Rectal smooth muscle tissue (tissue), 1 donor: ENCODE results near the gene ZNF711.
"Not testable (repeated sequence)": the region's sequence is repeated elsewhere in the genome, so short reads cannot be mapped to it uniquely, and the experiment has no call there.

Experiments
- H3K27ac ChIP-seq: one replicate; pipeline ENCODE4 v1.7.0; 2013; ENCODE audit warnings: low read depth, low read length, inconsistent platforms
- H3K27me3 ChIP-seq: one replicate; pipeline ENCODE4 v1.7.0; 2013; ENCODE audit warnings: low read length; ENCODE audit not compliant: control insufficient read depth, insufficient read depth
- H3K36me3 ChIP-seq: one replicate; pipeline ENCODE4 v1.7.0; 2013; ENCODE audit warnings: low read length; ENCODE audit not compliant: control insufficient read depth, insufficient read depth
- H3K4me1 ChIP-seq: one replicate; pipeline ENCODE4 v1.7.0; 2013; ENCODE audit warnings: low read length; ENCODE audit not compliant: control insufficient read depth, insufficient read depth
- H3K4me3 ChIP-seq: one replicate; pipeline ENCODE4 v1.7.0; 2013; ENCODE audit warnings: low read length
- H3K9ac ChIP-seq: one replicate; pipeline ENCODE4 v1.7.0; 2013; ENCODE audit warnings: low read length

The ZNF711 gene

GRCh38 chrX:85243761-85244449 lies at the start of gene ZNF711, which contains the start of gene SATL1:
ZNF711 (plus strand) TSS chrX:85243991; CDS start chrX:85247573, 3,582 bp downstream.
SATL1 (minus strand) TSS chrX:85243779; CDS start chrX:85108968, 134,811 bp downstream.
- Histone ChIP-seq H3K27me3 (no peaks in the 10 kb centered on the region), H3K4me1 (no peaks in the 10 kb centered on the region), H3K9ac (no peak within 1 kb of the TSS), H3K4me3 (peak within 1 kb of the TSS; percentile 66), H3K36me3 (no peaks in the 10 kb centered on the region), H3K27ac (no peak within 1 kb of the TSS)

DNA sequence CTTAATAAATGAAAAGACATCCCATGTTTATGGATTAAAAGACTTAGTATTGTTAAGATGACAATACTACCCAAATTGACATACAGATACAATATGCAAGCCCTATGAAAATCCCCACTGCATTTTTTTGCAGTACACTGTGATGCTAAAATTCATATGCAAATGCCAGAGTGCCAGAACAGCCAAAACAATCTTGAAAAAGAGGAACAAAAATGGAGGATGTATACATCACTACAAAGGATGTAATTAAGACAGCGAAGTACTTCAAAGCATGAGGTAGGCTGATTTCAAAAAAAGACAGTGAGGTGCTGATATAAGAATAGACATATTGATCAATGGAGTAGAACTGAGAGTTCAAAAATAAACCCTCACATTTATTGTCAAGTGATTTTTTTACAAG lies 47.5 kb upstream of the ZNF711 start:
- no peak overlapping the region for H3K9ac ChIP-seq
- no peaks in the 10 kb centered on the region for H3K27me3 ChIP-seq
- no peak overlapping the region for H3K4me3 ChIP-seq
- H3K4me1 ChIP-seq, result no peaks in the 10 kb centered on the region
- no peak overlapping the region for H3K27ac ChIP-seq
- no peaks in the 10 kb centered on the region for H3K36me3 ChIP-seq

DNA sequence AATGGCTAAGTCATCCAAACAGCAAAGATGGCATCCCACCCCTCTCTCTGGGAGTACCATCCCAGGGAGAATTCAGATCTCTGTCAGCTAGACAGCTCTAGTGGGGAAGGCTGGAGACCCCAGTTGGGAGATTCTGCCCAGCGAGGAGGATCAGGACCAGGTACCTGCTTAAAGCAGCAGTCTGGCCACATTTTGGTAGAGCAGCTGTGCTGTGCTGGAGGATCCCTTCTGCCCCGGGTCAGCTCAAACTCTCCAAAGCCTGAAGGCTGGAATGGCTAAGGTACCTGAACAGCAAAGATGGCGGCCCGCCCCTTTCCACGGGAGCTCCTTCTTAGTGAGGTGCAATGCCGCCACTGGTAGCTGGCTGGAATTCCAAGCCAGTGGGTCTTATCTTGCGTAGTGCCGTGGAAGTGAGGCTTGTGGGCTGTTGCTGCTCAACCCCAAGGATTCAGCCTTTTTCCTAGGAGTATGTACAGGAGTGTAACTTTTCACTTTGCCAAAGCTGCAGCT lies 40.3 kb upstream of the ZNF711 start:
- Histone ChIP-seq H3K27me3 (no peaks in the 10 kb centered on the region), H3K4me3 (no peak overlapping the region), H3K36me3 (no peaks in the 10 kb centered on the region), H3K27ac (no peak overlapping the region), H3K9ac (no peak overlapping the region), H3K4me1 (no peaks in the 10 kb centered on the region)

- Histone ChIP-seq H3K4me3 (no peak overlapping the region), H3K27ac (no peak overlapping the region), H3K4me1 (no peaks in the 10 kb centered on the region), H3K36me3 (no peaks in the 10 kb centered on the region), H3K9ac (no peak overlapping the region), H3K27me3 (no peaks in the 10 kb centered on the region)
Measured at GRCh38 chrX:85213792-85214530, 29.8 kb upstream of the ZNF711 start.

DNA sequence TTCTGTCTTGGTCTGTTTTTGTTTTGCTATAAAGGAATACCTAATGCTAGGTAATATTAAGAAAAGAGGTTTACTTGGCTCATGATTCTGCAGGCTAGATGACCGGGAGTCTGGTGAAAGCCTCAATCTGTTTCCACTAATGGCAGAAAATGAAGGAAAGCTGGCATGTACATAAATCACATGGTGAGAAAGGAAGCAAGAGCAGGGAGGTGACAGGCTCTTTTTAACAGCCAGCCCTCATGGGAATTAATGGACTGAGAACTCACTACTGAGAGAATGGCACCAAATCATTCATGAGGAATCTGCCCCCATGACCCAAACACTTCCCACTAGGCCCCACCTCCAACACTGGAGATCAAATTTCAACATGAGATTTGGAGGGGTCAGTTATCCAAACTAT lies 27.8 kb upstream of the ZNF711 start:
- Histone ChIP-seq H3K4me1 (no peaks in the 10 kb centered on the region), H3K9ac (no peak overlapping the region), H3K36me3 (no peaks in the 10 kb centered on the region), H3K27ac (no peak overlapping the region), H3K27me3 (no peaks in the 10 kb centered on the region), H3K4me3 (no peak overlapping the region)

- H3K4me3 ChIP-seq, result no peak overlapping the region
- H3K4me1 ChIP-seq, result no peaks in the 10 kb centered on the region
- no peaks in the 10 kb centered on the region for H3K27me3 ChIP-seq
- H3K9ac ChIP-seq, result no peak overlapping the region
- H3K27ac ChIP-seq, result no peak overlapping the region
- no peaks in the 10 kb centered on the region for H3K36me3 ChIP-seq
Measured at GRCh38 chrX:85221361-85221760, 22.4 kb upstream of the ZNF711 start.

DNA sequence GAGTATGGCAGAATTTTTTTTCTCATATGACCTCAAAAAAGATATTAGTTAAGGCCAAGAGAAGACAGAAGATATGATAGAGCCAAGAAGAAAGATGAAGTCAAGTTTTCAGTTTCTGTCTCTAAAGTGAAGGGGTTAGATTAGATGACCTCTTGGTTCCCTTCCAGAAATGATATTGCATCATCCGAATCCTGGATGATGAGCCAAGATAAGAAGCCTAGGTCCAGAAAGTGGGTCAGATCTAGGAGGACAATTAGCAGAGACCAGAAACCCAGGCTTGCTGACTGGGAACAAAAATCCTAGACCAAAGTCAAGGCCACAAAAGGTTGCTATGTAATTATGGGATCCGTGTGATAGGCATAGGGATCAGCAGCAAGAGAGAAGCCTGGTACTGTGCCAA lies 20.4 kb upstream of the ZNF711 start:
- no peaks in the 10 kb centered on the region for H3K4me1 ChIP-seq
- H3K36me3 ChIP-seq, result no peaks in the 10 kb centered on the region
- no peak overlapping the region for H3K27ac ChIP-seq
- no peaks in the 10 kb centered on the region for H3K27me3 ChIP-seq
- H3K4me3 ChIP-seq, result no peak overlapping the region
- no peak overlapping the region for H3K9ac ChIP-seq

- H3K27ac ChIP-seq, result no peak overlapping the region
- no peak overlapping the region for H3K9ac ChIP-seq
- H3K36me3 ChIP-seq, result no peaks in the 10 kb centered on the region
- peak overlapping the region; percentile 59 for H3K4me3 ChIP-seq
- no peaks in the 10 kb centered on the region for H3K4me1 ChIP-seq
- H3K27me3 ChIP-seq, result no peaks in the 10 kb centered on the region
Measured at GRCh38 chrX:85243155-85243554, 636 bp upstream of the ZNF711 start.

DNA sequence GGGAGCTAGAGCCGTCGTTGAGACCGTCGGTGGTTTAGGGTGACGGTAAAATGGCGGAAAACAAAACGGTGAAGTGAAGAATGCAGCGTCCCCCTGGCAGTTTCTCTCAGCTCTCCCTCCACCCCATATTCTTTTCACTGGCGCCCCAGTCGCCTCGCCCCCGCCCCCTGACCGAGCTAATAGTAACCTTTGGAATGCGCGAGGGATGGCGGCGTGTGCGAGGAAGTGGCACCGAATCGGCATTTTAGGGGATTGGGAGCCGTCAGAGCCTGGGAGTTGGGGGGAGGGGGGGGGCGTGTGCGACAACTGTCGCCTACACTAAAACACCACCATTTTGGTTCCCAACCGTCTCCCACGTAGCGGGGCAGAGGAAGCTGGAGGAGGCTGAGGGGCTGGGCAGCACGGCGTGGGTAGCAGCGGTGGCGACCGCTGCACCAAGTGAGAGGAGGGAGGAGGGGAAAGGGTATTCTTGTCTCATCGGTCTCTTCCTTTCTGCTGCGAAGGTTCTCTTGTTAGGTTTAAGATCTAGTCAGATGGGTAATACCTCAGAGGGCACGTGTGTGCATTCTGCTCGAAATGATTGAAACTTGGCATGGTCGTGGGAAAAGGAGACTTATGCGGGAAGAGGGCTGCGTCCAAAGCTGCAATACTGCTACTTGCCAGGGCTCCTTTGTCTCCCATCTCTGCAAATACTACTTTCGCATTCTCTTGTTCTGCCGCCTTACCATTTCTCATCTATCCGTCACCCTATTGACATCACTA lies 840 bp downstream of the ZNF711 start:
- no peaks in the 10 kb centered on the region for H3K4me1 ChIP-seq
- H3K9ac ChIP-seq, result no peak overlapping the region
- H3K27me3 ChIP-seq, result no peaks in the 10 kb centered on the region
- no peak overlapping the region for H3K27ac ChIP-seq
- H3K36me3 ChIP-seq, result no peaks in the 10 kb centered on the region
- H3K4me3 ChIP-seq, result peak overlapping the region; percentile 66

DNA sequence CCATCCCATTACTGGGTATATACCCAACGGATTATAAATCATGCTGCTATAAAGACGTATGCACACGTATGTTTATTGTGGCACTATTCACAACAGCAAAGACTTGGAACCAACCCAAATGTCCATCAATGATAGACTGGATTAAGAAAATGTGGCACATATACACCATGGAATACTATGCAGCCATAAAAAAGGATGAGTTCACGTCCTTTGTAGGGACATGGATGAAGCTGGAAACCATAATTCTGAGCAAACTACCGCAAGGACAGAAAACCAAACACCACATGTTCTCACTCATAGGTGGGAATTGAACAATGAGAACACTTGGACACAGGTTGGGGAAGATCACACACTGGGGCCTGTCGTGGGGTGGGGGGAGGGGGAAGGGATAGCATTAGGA lies 41.5 kb downstream of the ZNF711 start:
- H3K27me3 ChIP-seq, H3K27ac ChIP-seq, H3K4me3 ChIP-seq, H3K36me3 ChIP-seq, H3K4me1 ChIP-seq, H3K9ac ChIP-seq: not testable (repeated sequence)

GRCh38 chrX:85288992-85289723 lies 45.4 kb downstream of the ZNF711 start:
- H3K4me3 ChIP-seq, result no peak overlapping the region
- H3K4me1 ChIP-seq, result no peaks in the 10 kb centered on the region
- H3K36me3 ChIP-seq, result no peaks in the 10 kb centered on the region
- H3K27ac ChIP-seq, result no peak overlapping the region
- no peaks in the 10 kb centered on the region for H3K27me3 ChIP-seq
- H3K9ac ChIP-seq, result no peak overlapping the region

DNA sequence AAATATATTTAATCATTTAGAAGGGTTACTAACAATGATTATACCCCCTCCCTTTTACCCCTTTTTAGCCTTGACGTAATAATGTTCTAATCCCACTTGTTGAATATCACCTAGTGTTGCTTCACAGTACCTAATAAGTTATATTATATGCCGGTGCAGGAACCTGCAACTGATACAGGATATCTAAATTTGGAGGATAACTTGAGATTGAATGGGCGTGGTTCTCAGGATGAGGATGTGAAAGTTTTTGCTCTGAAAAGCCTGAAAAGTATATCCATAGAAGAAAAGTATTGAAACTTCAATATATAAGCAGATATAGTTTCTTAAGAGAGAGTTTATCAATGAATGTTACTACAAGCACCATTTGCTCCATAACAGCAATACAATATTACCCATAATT lies 59.8 kb downstream of the ZNF711 start:
- Histone ChIP-seq H3K36me3 (no peaks in the 10 kb centered on the region), H3K27ac (no peak overlapping the region), H3K27me3 (no peaks in the 10 kb centered on the region), H3K4me3 (no peak overlapping the region), H3K9ac (no peak overlapping the region), H3K4me1 (no peaks in the 10 kb centered on the region)
